Lung (tissue), 12 donors: ENCODE measurements around the gene UGT1A5. TPM values are rescaled to one million over a fixed set of nuclear protein-coding genes. Genes with fewer than 3 reads are reported as not detected.

ENCODE experiments used
- ATAC-seq: fragments of 200-7000 bp; cut with Tn5 transposase; one replicate; pipeline ENCODE4 v1.9.1; 2020; ENCODE audit warnings: moderate number of reproducible peaks; ENCODE audit not compliant: insufficient read depth, low FRiP score
- DNase-seq, 3 donors: peaks; one replicate each; pipeline ENCODE4 v3.0.0-alpha.2; 2013 to 2017
- H3K27ac ChIP-seq, 2 donors: one replicate each; pipeline ENCODE4 v1.5.1; 2013; ENCODE audit warnings: mild to moderate bottlenecking in 2 of 2, moderate library complexity in 2 of 2, control low read depth in 1 of 2, inconsistent platforms in 1 of 2, low read depth in 1 of 2, low read length in 1 of 2
- H3K27me3 ChIP-seq, 3 donors: one replicate each; pipeline ENCODE4 v1.5.1; 2013; ENCODE audit warnings: low read length in 2 of 3; ENCODE audit not compliant: control insufficient read depth in 3 of 3, insufficient read depth in 3 of 3
- H3K36me3 ChIP-seq, 4 donors: one replicate each; pipeline ENCODE4 v1.5.1; 2013; ENCODE audit warnings: low read length in 4 of 4, mild to moderate bottlenecking in 1 of 4, moderate library complexity in 1 of 4; ENCODE audit not compliant: control insufficient read depth in 4 of 4, insufficient read depth in 4 of 4
- H3K4me1 ChIP-seq, 5 donors: one replicate each; pipeline ENCODE4 v1.5.1; 2013; ENCODE audit warnings: low read length in 5 of 5, mild to moderate bottlenecking in 2 of 5, moderate library complexity in 1 of 5; ENCODE audit not compliant: control insufficient read depth in 5 of 5, insufficient read depth in 5 of 5
- H3K4me3 ChIP-seq: one replicate; pipeline ENCODE4 v1.5.1; 2013; ENCODE audit warnings: mild to moderate bottlenecking, control low read depth, moderate library complexity
- H3K9ac ChIP-seq, 2 donors: one replicate each; pipeline ENCODE4 v1.5.1; 2013; ENCODE audit warnings: low read length in 2 of 2, control low read depth in 1 of 2; ENCODE audit not compliant: insufficient read depth in 1 of 2
- H3K9me3 ChIP-seq, 4 donors: one replicate each; pipeline ENCODE4 v1.5.1; 2013; ENCODE audit warnings: low read length in 3 of 4, mild to moderate bottlenecking in 1 of 4, moderate library complexity in 1 of 4; ENCODE audit not compliant: control insufficient read depth in 4 of 4, insufficient read depth in 3 of 4
- CTCF ChIP-seq: IDR thresholded peaks from 2 replicates; pipeline ENCODE4 v1.5.1; 2012; ENCODE audit warnings: mild to moderate bottlenecking; ENCODE audit errors: control extremely low read depth, extremely low read depth
- WGBS, 2 donors: extraction: QIAGEN DNeasy Blood & Tissue Kit; methylation state at CpG; one replicate each; pipeline ENCODE4 v1.1.7; 2013; 5-methylcytosine and 5-hydroxymethylcytosine counted together
- polyA plus RNA-seq, 2 donors: library from polyadenylated mRNA; stranded (reverse); fragments of 200-250 nt; gene quantifications; one replicate each; pipeline ENCODE4 v1.2.1, GENCODE V29; 2013
- total RNA-seq, 2 donors: library from RNA; depleted of rRNA in 1 of 2; stranded (reverse); fragments of >200 nt in 1 of 2; gene quantifications; one replicate each; pipeline ENCODE4 v1.2.1, GENCODE V29; 2014 to 2021
- donor health status: control.
- donor health status: control.
- donor health status: Bipolar disorder and iron deficiency.
- donor health status: healthy.
- donor health status: DM: yes; HTN: yes; CAD: no.

The UGT1A5 gene
- total and polyA plus RNA-seq, 4 donors, result 0.34 TPM; not detected in 3

- Histone ChIP-seq H3K4me1 (no peaks in the 10 kb centered on the region), H3K27me3 (no peaks in the 10 kb centered on the region), H3K9ac (no peak overlapping the region), H3K27ac (no peak overlapping the region), H3K36me3 (no peaks in the 10 kb centered on the region), H3K9me3 (peaks cover 0 to 10% (median 3%) of the 10 kb centered on the region in 4 donors), H3K4me3 (no peak overlapping the region)
- TF ChIP-seq CTCF, result no peak
- 90 to 92% methylated on average over 42 to 44 of the region's 44 CpGs for WGBS, 2 donors
- ATAC-seq, result no peak
- DNase-seq, result no peak
Measured at GRCh38 chr2:233754872-233755611, 42.3 kb downstream of the UGT1A5 start.

GRCh38 chr2:233756429-233757081 lies 43.8 kb downstream of the UGT1A5 start:
- no peak for ATAC-seq
- TF ChIP-seq CTCF, result no peak
- Histone ChIP-seq H3K9ac (no peak overlapping the region), H3K4me1 (no peaks in the 10 kb centered on the region), H3K9me3 (peaks cover 0 to 3% (median 0%) of the 10 kb centered on the region in 4 donors), H3K36me3 (no peaks in the 10 kb centered on the region), H3K27me3 (no peaks in the 10 kb centered on the region), H3K27ac (no peak overlapping the region), H3K4me3 (no peak overlapping the region)
- WGBS, 2 donors, result 67 to 84% methylated on average over 7 of the region's 7 CpGs
- no peak for DNase-seq

- Histone ChIP-seq H3K36me3 (no peaks in the 10 kb centered on the region), H3K4me1 (no peaks in the 10 kb centered on the region), H3K27me3 (no peaks in the 10 kb centered on the region), H3K27ac (no peak overlapping the region), H3K9me3 (peaks cover 0 to 3% (median 0%) of the 10 kb centered on the region in 4 donors), H3K4me3 (no peak overlapping the region), H3K9ac (no peak overlapping the region)
- TF ChIP-seq CTCF, result no peak
- DNase-seq (no peak), ATAC-seq (no peak)
Measured at GRCh38 chr2:233758141-233758540, 45.4 kb downstream of the UGT1A5 start.
